HCT116 (cell line): Measurements from ENCODE around the gene SETD3. TPM values are rescaled to one million over a fixed set of nuclear protein-coding genes. Genes with fewer than 3 reads are reported as not detected.

Experiments used
- ATAC-seq: fragments of 200-7000 bp; cut with Tn5 transposase; 2 replicates; pipeline ENCODE4 v1.9.1; 2020; ENCODE audit warnings: mild to moderate bottlenecking, moderate library complexity
- BruUV-seq: library from RNA; stranded (reverse); fragments of 400-500 nt; replicated peaks from 2 replicates; lab custom pipeline; 2021; lab: Mats Ljungman, UMichigan
- CTCF ChIA-PET: fragments of 300-600 bp; sonication (Branson Sonifier 250); formaldehyde crosslinking; loops from one replicate; lab custom pipeline; 2021; ENCODE audit warnings: antibody characterized with exemption; lab: Charles Lee
- POLR2A ChIA-PET: fragments of 300-600, 350-600 bp; sonication (Branson Sonifier 250); formaldehyde crosslinking; loops from one replicate; lab custom pipeline; 2021; ENCODE audit warnings: antibody characterized with exemption; lab: Charles Lee
- RAD21 ChIA-PET, 2 experiments: fragments of 300-600 bp; sonication (Branson Sonifier 250); formaldehyde crosslinking; loops; one replicate each; lab custom pipeline; 2023; ENCODE audit warnings: low total read pairs in 2 of 2; ENCODE audit not compliant: uncharacterized antibody in 2 of 2, unreplicated experiment in 2 of 2, low non-redundant PET in 1 of 2; lab: Charles Lee
- DNase-seq: peaks from one replicate; pipeline ENCODE4 v3.0.0-alpha.2; 2010; ENCODE audit warnings: low read depth, low spot score
- H2AFZ ChIP-seq: fragments of 200-600 bp; shearing (Covaris generic), sonication (generic); 2 replicates; pipeline ENCODE4 v1.6.1; 2017; ENCODE audit warnings: low read depth, mixed run types, mixed read lengths, antibody characterized with exemption, low read length; ENCODE audit not compliant: poor library complexity, severe bottlenecking
- H3K27ac ChIP-seq: 2 replicates; pipeline ENCODE4 v1.5.1; 2012; ENCODE audit warnings: low read depth, low read length
- H3K27me3 ChIP-seq: fragments of 200-600 bp; sonication (generic); 2 replicates; pipeline ENCODE4 v1.6.1; 2016; ENCODE audit warnings: mixed run types, low read length, mixed read lengths; ENCODE audit not compliant: insufficient read depth
- H3K36me3 ChIP-seq, 2 experiments: fragments of 200-500 bp in 1 of 2; fragments of 200-600 bp in 1 of 2; sonication (Bioruptor generic) in 1 of 2; sonication (generic) in 1 of 2; 2 replicates each; pipeline versions ENCODE4 v1.5.1 to v1.6.1; 2014 to 2016; ENCODE audit warnings: low read length in 2 of 2, inconsistent platforms in 1 of 2, mixed read lengths in 1 of 2, mixed run types in 1 of 2; ENCODE audit not compliant: insufficient read depth in 2 of 2, control insufficient read depth in 1 of 2
- H3K4me1 ChIP-seq, 2 experiments: fragments of 200-600 bp in 1 of 2; sonication (generic) in 1 of 2; 2 replicates each; pipeline versions ENCODE4 v1.5.1 to v1.6.1; 2012 to 2017; ENCODE audit warnings: low read length in 2 of 2, inconsistent platforms in 1 of 2, mild to moderate bottlenecking in 1 of 2, mixed read lengths in 1 of 2, mixed run types in 1 of 2, moderate library complexity in 1 of 2; ENCODE audit not compliant: insufficient read depth in 2 of 2, control insufficient read depth in 1 of 2
- H3K4me2 ChIP-seq: fragments of 200-600 bp; sonication (generic); 2 replicates; pipeline ENCODE4 v1.6.1; 2017; ENCODE audit warnings: mixed run types, low read length, mixed read lengths
- H3K4me3 ChIP-seq, 2 experiments: fragments of 200-600 bp in 1 of 2; sonication (generic) in 1 of 2; replicated peaks in 1 of 2; 2 replicates each; pipeline ENCODE4 v1.5.1; 2011 to 2016; ENCODE audit warnings: low read length in 2 of 2, control low read depth in 1 of 2, low read depth in 1 of 2, mild to moderate bottlenecking in 1 of 2, mixed read lengths in 1 of 2, mixed run types in 1 of 2
- H3K79me2 ChIP-seq: fragments of 200-600 bp; sonication (generic); 2 replicates; pipeline ENCODE4 v1.6.1; 2017; ENCODE audit warnings: mild to moderate bottlenecking, mixed run types, low read length, moderate library complexity, mixed read lengths; ENCODE audit not compliant: insufficient read depth
- H3K9ac ChIP-seq: fragments of 200-600 bp; sonication (generic); 2 replicates; pipeline ENCODE4 v1.6.1; 2016; ENCODE audit warnings: low read length, mixed read lengths
- H3K9me2 ChIP-seq: fragments of 200-600 bp; sonication (generic), shearing (Covaris generic); 2 replicates; pipeline ENCODE4 v1.6.1; 2017; ENCODE audit warnings: mixed run types, mild to moderate bottlenecking, moderate library complexity; ENCODE audit not compliant: insufficient read depth
- H3K9me3 ChIP-seq, 2 experiments: fragments of 200-500 bp in 1 of 2; fragments of 200-600 bp in 1 of 2; sonication (Bioruptor generic) in 1 of 2; sonication (generic) in 1 of 2; 2 replicates each; pipeline ENCODE4 v1.6.1; 2014 to 2017; ENCODE audit warnings: low read length in 2 of 2, mixed read lengths in 2 of 2, inconsistent platforms in 1 of 2, low read depth in 1 of 2, mild to moderate bottlenecking in 1 of 2, mixed run types in 1 of 2, moderate library complexity in 1 of 2; ENCODE audit not compliant: control insufficient read depth in 1 of 2, insufficient read depth in 1 of 2
- H4K20me1 ChIP-seq: fragments of 200-600 bp; sonication (generic), shearing (Covaris generic); 2 replicates; pipeline ENCODE4 v1.6.1; 2017; ENCODE audit warnings: mixed run types, mild to moderate bottlenecking, moderate library complexity; ENCODE audit not compliant: insufficient read depth
- ATF3 ChIP-seq: IDR thresholded peaks from 2 replicates; pipeline ENCODE4 v1.6.1; 2012
- EGR1 ChIP-seq: IDR thresholded peaks from 2 replicates; pipeline ENCODE4 v1.6.1; 2012; ENCODE audit warnings: low read depth
- EZH2 ChIP-seq: fragments of 200-600 bp; sonication (generic); IDR thresholded peaks from 2 replicates; pipeline ENCODE4 v1.6.1; 2017; ENCODE audit warnings: antibody characterized with exemption, mixed run types
- EZH2phosphoT487 ChIP-seq: fragments of 200-600 bp; IDR thresholded peaks from 2 replicates; pipeline ENCODE4 v1.6.1; 2018; ENCODE audit warnings: antibody characterized with exemption, borderline replicate concordance
- JUND ChIP-seq: IDR thresholded peaks from 2 replicates; pipeline ENCODE4 v1.6.1; 2012
- MAX ChIP-seq: IDR thresholded peaks from 2 replicates; pipeline ENCODE4 v1.6.1; 2012
- POLR2AphosphoS5 ChIP-seq: IDR thresholded peaks from 2 replicates; pipeline ENCODE4 v1.6.1; 2011; ENCODE audit warnings: mild to moderate bottlenecking, low read depth, low read length, moderate library complexity
- SIN3A ChIP-seq: IDR thresholded peaks from 2 replicates; pipeline ENCODE4 v1.6.1; 2012; ENCODE audit warnings: low read depth
- SP1 ChIP-seq: IDR thresholded peaks from 2 replicates; pipeline ENCODE4 v1.6.1; 2012; ENCODE audit warnings: low read depth
- YY1 ChIP-seq: IDR thresholded peaks from 2 replicates; pipeline ENCODE4 v1.6.1; 2011; ENCODE audit warnings: low read length, low read depth, moderate library complexity, mild to moderate bottlenecking; ENCODE audit not compliant: insufficient replicate concordance; ENCODE audit errors: extremely low read depth
- ZFX ChIP-seq: fragments of 450-650 bp; IDR thresholded peaks from 2 replicates; pipeline ENCODE4 v1.6.1; 2017
- ZNF274 ChIP-seq: fragments of 200-500 bp; sonication (Bioruptor generic); IDR thresholded peaks from 2 replicates; pipeline ENCODE4 v1.6.1; 2014; ENCODE audit warnings: mild to moderate bottlenecking, low read depth, low read length, inconsistent platforms
- intact Hi-C: fragments of 100-400 bp; cut with micrococcal nuclease; formaldehyde crosslinking; loops from 2 replicates; pipeline ENCODE4 v1.10.0; 2022
- total RNA-seq: library from RNA; stranded (reverse); gene quantifications from one replicate; pipeline ENCODE4 v1.2.1, GENCODE V29; 2021; ENCODE audit not compliant: unreplicated experiment

The SETD3 gene
- total RNA-seq, 1 experiment from 2014 or later = 46.6 TPM

GRCh38 chr14:99497341-99497740, 16.7 kb upstream of the SETD3 start:
- DNase-seq (no peak), ATAC-seq (no peak)
- peaks cover 43 to 65% of the 10 kb centered on the region in 2 experiments; a peak in 3 of 4 replicates for H3K36me3 ChIP-seq
- H2AFZ ChIP-seq = no peak overlapping the region
- ChIA-PET POLR2A (no interaction called here), RAD21 (no interaction called here), CTCF (no interaction called here)
- no TSS peak for BruUV-seq
- H3K27me3 ChIP-seq = no peaks in the 10 kb centered on the region
- H3K4me3 ChIP-seq = no peak overlapping the region
- no peaks in the 10 kb centered on the region for H3K4me1 ChIP-seq
- H3K27ac ChIP-seq = no peak overlapping the region
- H3K9me2 ChIP-seq = no peaks in the 10 kb centered on the region
- H3K4me2 ChIP-seq = no peak overlapping the region
- no peaks in the 10 kb centered on the region for H3K9me3 ChIP-seq
- peaks cover 35% of the 10 kb centered on the region for H3K79me2 ChIP-seq
- intact Hi-C loops = no loop called here
- no peaks in the 10 kb centered on the region for H4K20me1 ChIP-seq
- H3K9ac ChIP-seq = no peak overlapping the region
- TF ChIP-seq SP1 (no peak), YY1 (no peak), EGR1 (no peak), ZNF274 (no peak), EZH2phosphoT487 (no peak), MAX (no peak), ZFX (no peak), SIN3A (no peak)
- TF ChIP-seq, all 23 proteins: peak for 0

GRCh38 chr14:99484106-99484505, 3.4 kb upstream of the SETD3 start:
- Histone ChIP-seq H4K20me1 (peaks cover 29% of the 10 kb centered on the region; the same call in 1 of the 2 replicates), H3K4me1 (peaks cover 9 to 14% of the 10 kb centered on the region in 2 experiments; a peak in 3 of 4 replicates), H3K36me3 (no peaks in the 10 kb centered on the region), H3K9ac (no peak overlapping the region), H2AFZ (no peak overlapping the region), H3K9me3 (no peaks in the 10 kb centered on the region), H3K79me2 (peaks cover 90% of the 10 kb centered on the region), H3K27ac (no peak overlapping the region), H3K9me2 (no peaks in the 10 kb centered on the region), H3K4me2 (no peak overlapping the region), H3K27me3 (no peaks in the 10 kb centered on the region), H3K4me3 (no peak overlapping the region)
- no TSS peak for BruUV-seq
- ChIA-PET POLR2A (no interaction called here), CTCF (no interaction called here), RAD21 (no interaction called here)
- no peak for DNase-seq
- TF ChIP-seq SP1 = no peak
- no peak for TF ChIP-seq ATF3
- TF ChIP-seq EZH2 = no peak
- TF ChIP-seq JUND = no peak
- no peak for TF ChIP-seq POLR2AphosphoS5
- TF ChIP-seq EZH2phosphoT487 = no peak
- intact Hi-C loops = no loop called here
- no peak for ATAC-seq
